ENCODE measurements around the gene MYEF2. TPM values are rescaled to one million over a fixed set of nuclear protein-coding genes. Genes with fewer than 3 reads are reported as not detected.
A peak's percentile ranks its signal among the peaks of the same experiment; 100 is the strongest.

MYEF2 gene
- total and polyA plus RNA-seq, 4 experiments from 2014 or later: 1.6 to 18.9 (median 10.4) TPM

DNA sequence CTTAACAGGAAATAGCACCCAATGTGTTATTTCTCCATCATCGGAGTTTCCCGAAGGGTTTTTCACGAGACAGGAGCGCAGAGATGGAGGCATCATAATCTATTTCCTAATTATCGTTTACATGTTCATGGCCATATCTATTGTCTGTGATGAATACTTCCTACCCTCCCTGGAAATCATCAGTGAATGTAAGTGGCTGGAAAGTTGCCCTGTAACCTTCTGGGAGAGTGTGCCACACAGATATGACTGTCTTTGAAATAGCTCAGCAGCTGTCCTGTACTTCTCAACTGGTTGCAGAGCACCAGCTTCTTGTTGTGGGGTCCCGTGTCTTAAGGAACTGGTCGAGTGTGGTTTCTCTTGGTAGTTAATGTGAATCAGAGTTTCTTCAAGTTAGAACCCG is 56.2 kb downstream of the MYEF2 start:
- Mint-ChIP-seq H3K27me3 (peaks cover 2 to 8% of the 10 kb centered on the region in 2 donors), H3K27ac (no peak overlapping the region), H3K36me3 (no peaks in the 10 kb centered on the region), H3K4me1 (no peaks in the 10 kb centered on the region), H3K9me3 (peaks cover 0 to 4% (median 0%) of the 10 kb centered on the region in 8 donors), H3K4me3 (no peak overlapping the region)
- Histone ChIP-seq H3K36me3 (ENCODE audit: insufficient read depth, low read length) (no peaks in the 10 kb centered on the region), H3K4me3 (ENCODE audit: low read length in 2 of 2) (no peak overlapping the region), H3K4me1 (ENCODE audit: insufficient read depth, low read length) (no peaks in the 10 kb centered on the region), H3K27ac (ENCODE audit: low read depth, low read length) (no peak overlapping the region), H3K27me3 (ENCODE audit: insufficient read depth, low read length) (no peaks in the 10 kb centered on the region), H3K9me3 (ENCODE audit: control insufficient read depth in 1 of 2, low read length in 2 of 2) (no peaks in the 10 kb centered on the region)
- POLR2A ChIA-PET (ENCODE audit: partially characterized antibody): no interaction called here
- intact Hi-C loops (cut with micrococcal nuclease): no loop called here
- no peak for DNase-seq
- CTCF ChIA-PET (ENCODE audit: partially characterized antibody): no interaction called here

DNA sequence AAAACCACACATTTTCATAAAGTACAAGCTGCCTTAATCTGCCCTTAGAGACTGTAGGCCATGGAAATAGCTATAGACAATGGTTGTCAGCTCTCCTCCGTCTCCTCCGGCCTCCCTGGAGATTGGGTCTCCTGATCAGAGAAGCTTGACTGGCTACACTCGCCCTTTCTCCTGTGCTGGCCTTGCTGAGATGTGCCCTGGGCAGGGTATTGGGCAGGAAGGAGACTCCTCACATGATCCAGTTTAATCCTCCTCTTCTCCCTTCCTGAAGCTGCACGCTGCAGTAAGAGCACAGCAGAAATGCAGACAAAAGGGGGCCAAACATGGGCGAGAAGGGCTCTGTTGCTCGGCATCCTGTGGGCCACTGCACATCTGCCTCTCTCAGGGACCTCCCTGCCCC is 57.4 kb downstream of the MYEF2 start, which contains the start of gene SLC24A5:
TSS of gene SLC24A5 (plus strand) at position 246 of the 400 bp plus-strand sequence. CDS start at position 301, 55 bp downstream.
- no peaks in the 10 kb centered on the region for H3K4me1 Mint-ChIP-seq
- no peaks in the 10 kb centered on the region for H3K4me1 ChIP-seq (ENCODE audit: insufficient read depth, low read length)
- no peak for DNase-seq
- H3K36me3 ChIP-seq (ENCODE audit: insufficient read depth, low read length): no peaks in the 10 kb centered on the region
- H3K9me3 Mint-ChIP-seq: peaks cover 0 to 4% (median 0%) of the 10 kb centered on the region in 8 donors
- H3K27ac ChIP-seq (ENCODE audit: low read depth, low read length): no peak within 1 kb of the TSS
- no peaks in the 10 kb centered on the region for H3K36me3 Mint-ChIP-seq
- no peaks in the 10 kb centered on the region for H3K27me3 ChIP-seq (ENCODE audit: insufficient read depth, low read length)
- H3K27ac Mint-ChIP-seq: no peak within 1 kb of the TSS
- ChIA-PET POLR2A (ENCODE audit: partially characterized antibody) (no interaction called here), CTCF (ENCODE audit: partially characterized antibody) (no interaction called here)
- no peak within 1 kb of the TSS for H3K4me3 Mint-ChIP-seq
- peaks cover 0 to 4% of the 10 kb centered on the region in 2 donors for H3K27me3 Mint-ChIP-seq
- H3K9me3 ChIP-seq (ENCODE audit: control insufficient read depth in 1 of 2, low read length in 2 of 2): no peaks in the 10 kb centered on the region
- intact Hi-C loops (cut with micrococcal nuclease): no loop called here
- H3K4me3 ChIP-seq (ENCODE audit: low read length in 2 of 2): no peak within 1 kb of the TSS

DNA sequence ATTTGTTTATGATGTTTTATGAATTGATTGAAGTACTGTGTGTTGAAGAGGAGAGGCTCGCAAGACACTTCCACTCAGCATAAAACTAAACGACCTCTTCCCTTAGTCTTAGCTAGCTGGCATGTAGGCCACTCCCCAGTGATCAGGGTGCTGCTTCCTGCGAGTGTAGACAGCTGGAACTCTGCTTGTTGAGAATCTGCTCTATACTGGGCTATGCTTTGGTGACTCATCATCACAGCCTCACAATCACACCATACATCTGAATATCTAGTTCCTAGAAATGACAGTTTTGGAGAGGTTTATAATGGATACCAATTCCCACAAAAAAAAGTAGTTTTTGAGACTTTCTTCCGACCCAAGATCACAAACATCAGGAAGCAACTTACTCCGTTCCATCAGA is 58.8 kb downstream of the MYEF2 start:
- POLR2A ChIA-PET (ENCODE audit: partially characterized antibody): no interaction called here
- intact Hi-C loops (cut with micrococcal nuclease): no loop called here
- H3K9me3 Mint-ChIP-seq: peaks cover 0 to 4% (median under 1%) of the 10 kb centered on the region in 8 donors

DNA sequence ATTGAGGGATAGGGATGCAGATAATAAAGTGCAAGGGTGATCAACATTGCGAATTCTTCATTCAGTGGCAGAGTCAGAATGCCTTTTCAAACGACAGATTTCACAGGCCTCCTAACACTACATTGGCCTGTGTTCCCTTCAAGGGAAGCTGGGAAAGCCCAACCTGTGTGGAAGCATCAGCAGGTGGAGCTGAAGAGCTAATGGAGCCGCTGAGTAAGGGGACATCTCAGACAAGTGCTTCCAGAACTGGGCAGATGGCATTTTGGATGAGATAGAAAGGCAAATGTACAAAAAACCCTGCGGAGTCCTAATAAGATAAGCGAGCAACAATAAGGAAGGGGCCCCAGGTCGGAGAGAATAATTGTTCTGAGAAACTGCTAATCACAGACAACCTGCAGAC is 65.9 kb downstream of the MYEF2 start:
- H3K4me3 Mint-ChIP-seq: no peak overlapping the region
- no peak for DNase-seq
- H3K27me3 Mint-ChIP-seq: peaks cover 13 to 20% of the 10 kb centered on the region in 2 donors
- H3K36me3 Mint-ChIP-seq: no peaks in the 10 kb centered on the region
- Histone ChIP-seq H3K4me1 (ENCODE audit: insufficient read depth, low read length) (no peaks in the 10 kb centered on the region), H3K36me3 (ENCODE audit: insufficient read depth, low read length) (no peaks in the 10 kb centered on the region), H3K27me3 (ENCODE audit: insufficient read depth, low read length) (no peaks in the 10 kb centered on the region), H3K27ac (ENCODE audit: low read depth, low read length) (no peak overlapping the region), H3K9me3 (ENCODE audit: control insufficient read depth in 1 of 2, low read length in 2 of 2) (no peaks in the 10 kb centered on the region), H3K4me3 (ENCODE audit: low read length in 2 of 2) (no peak overlapping the region)
- H3K9me3 Mint-ChIP-seq: peaks cover 0 to 2% (median 0%) of the 10 kb centered on the region in 8 donors
- ChIA-PET CTCF (ENCODE audit: partially characterized antibody) (interaction anchor here (1.1 kb wide), 1 partner anchor 173 kb away, joined by 3 read pairs; no protein-coding TSS in a partner anchor), POLR2A (ENCODE audit: partially characterized antibody) (no interaction called here)
- H3K27ac Mint-ChIP-seq: peak overlapping the region in 1 of 7 donors; percentile 69
- intact Hi-C loops (cut with micrococcal nuclease): no loop called here
- H3K4me1 Mint-ChIP-seq: no peaks in the 10 kb centered on the region

More for the DNA sequence above, 58.8 kb downstream of the MYEF2 start:
- H3K36me3 ChIP-seq (ENCODE audit: insufficient read depth, low read length): no peaks in the 10 kb centered on the region
- Mint-ChIP-seq H3K27ac (no peak overlapping the region), H3K27me3 (peaks cover 4 to 5% of the 10 kb centered on the region in 2 donors), H3K4me3 (no peak overlapping the region), H3K36me3 (no peaks in the 10 kb centered on the region), H3K4me1 (no peaks in the 10 kb centered on the region)
- CTCF ChIA-PET (ENCODE audit: partially characterized antibody): no interaction called here
- H3K27ac ChIP-seq (ENCODE audit: low read depth, low read length): no peak overlapping the region
- DNase-seq: no peak
- H3K4me1 ChIP-seq (ENCODE audit: insufficient read depth, low read length): no peaks in the 10 kb centered on the region
- no peak overlapping the region for H3K4me3 ChIP-seq (ENCODE audit: low read length in 2 of 2)
- no peaks in the 10 kb centered on the region for H3K27me3 ChIP-seq (ENCODE audit: insufficient read depth, low read length)
- H3K9me3 ChIP-seq (ENCODE audit: control insufficient read depth in 1 of 2, low read length in 2 of 2): no peaks in the 10 kb centered on the region

DNA sequence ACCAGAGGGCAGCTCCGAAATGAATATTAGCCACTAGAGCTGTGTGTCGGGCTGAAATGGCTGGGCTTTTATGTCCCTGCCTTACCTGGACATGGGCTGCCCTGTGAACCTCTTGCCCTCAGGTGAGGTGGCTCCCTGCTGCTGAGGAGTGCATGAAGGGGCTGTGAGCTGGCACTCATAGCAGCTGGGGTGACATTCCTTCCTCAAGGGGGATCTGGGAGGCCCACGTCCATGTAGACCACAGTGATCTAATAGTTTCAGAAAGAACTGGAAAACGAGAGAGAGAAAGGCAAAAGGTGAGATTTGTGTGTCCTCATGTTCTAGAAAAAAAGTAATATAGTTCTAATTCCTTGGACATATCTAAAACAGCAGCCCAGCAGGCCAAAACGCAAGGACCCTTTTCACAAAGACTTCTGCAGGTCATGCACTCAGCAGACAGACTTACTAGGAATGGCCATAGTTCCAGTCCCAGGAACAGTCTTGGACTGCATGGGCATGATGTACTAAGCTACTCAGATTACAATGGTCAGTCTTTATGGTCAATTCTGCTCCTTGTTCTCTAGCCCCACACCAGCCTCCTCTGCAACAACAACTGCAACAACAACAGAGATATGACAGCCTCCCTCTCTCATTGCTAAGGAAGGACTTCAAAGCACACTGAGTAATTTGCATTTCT is 68.1 kb downstream of the MYEF2 start:
- DNase-seq: no peak
- no peak overlapping the region for H3K27ac ChIP-seq (ENCODE audit: low read depth, low read length)
- Mint-ChIP-seq H3K36me3 (no peaks in the 10 kb centered on the region), H3K27me3 (peaks cover 16 to 19% of the 10 kb centered on the region in 2 donors), H3K4me1 (no peaks in the 10 kb centered on the region), H3K27ac (no peak overlapping the region), H3K4me3 (no peak overlapping the region), H3K9me3 (peaks cover 0 to 2% (median 0%) of the 10 kb centered on the region in 8 donors)
- H3K36me3 ChIP-seq (ENCODE audit: insufficient read depth, low read length): no peaks in the 10 kb centered on the region
- ChIA-PET CTCF (ENCODE audit: partially characterized antibody) (no interaction called here), POLR2A (ENCODE audit: partially characterized antibody) (no interaction called here)
- H3K4me3 ChIP-seq (ENCODE audit: low read length in 2 of 2): no peak overlapping the region
- intact Hi-C loops (cut with micrococcal nuclease): no loop called here
- H3K27me3 ChIP-seq (ENCODE audit: insufficient read depth, low read length): peaks cover 4% of the 10 kb centered on the region
- H3K4me1 ChIP-seq (ENCODE audit: insufficient read depth, low read length): no peaks in the 10 kb centered on the region
- no peaks in the 10 kb centered on the region for H3K9me3 ChIP-seq (ENCODE audit: control insufficient read depth in 1 of 2, low read length in 2 of 2)

DNA sequence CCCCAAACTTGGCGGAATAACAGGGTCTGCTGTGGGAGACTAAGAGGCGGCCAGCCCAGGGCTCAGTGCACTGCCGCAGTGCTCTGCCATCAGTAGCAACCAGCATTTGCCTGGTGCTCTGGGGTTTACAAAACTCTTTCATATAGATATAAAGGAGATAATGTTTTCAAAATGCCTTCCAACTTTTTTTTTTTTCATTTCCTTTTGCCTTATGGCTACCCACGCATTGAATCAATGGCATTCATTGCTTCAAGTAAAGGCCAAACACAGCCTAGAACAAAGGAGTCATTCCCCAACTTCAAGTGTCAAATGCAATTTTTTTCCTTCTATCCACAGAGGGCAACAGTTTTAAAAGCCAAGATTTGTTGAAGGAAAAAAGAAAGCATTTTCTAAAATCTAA is 68.9 kb downstream of the MYEF2 start:
- no peak overlapping the region for H3K4me3 Mint-ChIP-seq
- ChIA-PET CTCF (ENCODE audit: partially characterized antibody) (no interaction called here), POLR2A (ENCODE audit: partially characterized antibody) (no interaction called here)

DNA sequence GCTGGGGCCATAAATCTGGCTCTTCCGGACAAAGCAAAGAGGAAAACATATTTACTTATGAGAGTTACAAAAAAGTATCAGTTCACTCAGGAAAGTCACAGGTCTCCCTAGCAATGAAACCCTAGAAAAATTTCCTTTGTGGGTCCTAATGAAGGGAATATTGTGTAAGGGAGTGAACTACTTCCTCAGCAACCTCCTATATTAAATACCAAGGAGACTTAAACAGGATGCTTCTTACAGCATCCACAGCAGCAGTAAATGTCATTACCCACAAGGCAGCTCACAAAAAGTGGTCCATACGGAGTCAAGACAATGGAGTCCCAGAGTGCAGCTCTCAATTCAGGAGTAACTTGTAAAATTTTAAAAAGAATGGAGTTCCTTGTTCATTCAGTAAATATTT is 72.2 kb downstream of the MYEF2 start:
- CTCF ChIA-PET (ENCODE audit: partially characterized antibody): no interaction called here
- no peaks in the 10 kb centered on the region for H3K4me1 Mint-ChIP-seq

More for the DNA sequence above, 68.9 kb downstream of the MYEF2 start:
- Histone ChIP-seq H3K4me1 (ENCODE audit: insufficient read depth, low read length) (no peaks in the 10 kb centered on the region), H3K36me3 (ENCODE audit: insufficient read depth, low read length) (no peaks in the 10 kb centered on the region), H3K9me3 (ENCODE audit: control insufficient read depth in 1 of 2, low read length in 2 of 2) (no peaks in the 10 kb centered on the region), H3K27me3 (ENCODE audit: insufficient read depth, low read length) (peaks cover 4% of the 10 kb centered on the region), H3K4me3 (ENCODE audit: low read length in 2 of 2) (no peak overlapping the region), H3K27ac (ENCODE audit: low read depth, low read length) (no peak overlapping the region)
- no peak for DNase-seq
- H3K27me3 Mint-ChIP-seq: peaks cover 15 to 16% of the 10 kb centered on the region in 2 donors
- H3K9me3 Mint-ChIP-seq: peaks cover 0 to 2% (median 0%) of the 10 kb centered on the region in 8 donors
- intact Hi-C loops (cut with micrococcal nuclease): no loop called here
- H3K4me1 Mint-ChIP-seq: no peaks in the 10 kb centered on the region
- no peaks in the 10 kb centered on the region for H3K36me3 Mint-ChIP-seq
- H3K27ac Mint-ChIP-seq: no peak overlapping the region

More for the DNA sequence above, 72.2 kb downstream of the MYEF2 start:
- H3K9me3 ChIP-seq (ENCODE audit: control insufficient read depth in 1 of 2, low read length in 2 of 2): no peaks in the 10 kb centered on the region
- H3K27me3 ChIP-seq (ENCODE audit: insufficient read depth, low read length): peaks cover 8% of the 10 kb centered on the region
- Mint-ChIP-seq H3K9me3 (peaks cover 0 to 2% (median 0%) of the 10 kb centered on the region in 8 donors), H3K27ac (no peak overlapping the region), H3K36me3 (no peaks in the 10 kb centered on the region), H3K27me3 (peaks cover 13 to 14% of the 10 kb centered on the region in 2 donors), H3K4me3 (no peak overlapping the region)
- no peak overlapping the region for H3K27ac ChIP-seq (ENCODE audit: low read depth, low read length)
- H3K36me3 ChIP-seq (ENCODE audit: insufficient read depth, low read length): no peaks in the 10 kb centered on the region
- intact Hi-C loops (cut with micrococcal nuclease): no loop called here
- DNase-seq: no peak
- no peaks in the 10 kb centered on the region for H3K4me1 ChIP-seq (ENCODE audit: insufficient read depth, low read length)
- POLR2A ChIA-PET (ENCODE audit: partially characterized antibody): no interaction called here
- no peak overlapping the region for H3K4me3 ChIP-seq (ENCODE audit: low read length in 2 of 2)

All from CD4-positive, alpha-beta memory T cell (primary cell).